Measurements from ENCODE around the gene SLC16A5.

Gene SLC16A5

GRCh38 chr17:75063201-75063600, 24.6 kb upstream of the SLC16A5 start:
- H4K8ac ChIP-seq (ENCODE audit: low read depth, low read length), result no peak overlapping the region
- no peaks in the 10 kb centered on the region for H3K9me3 ChIP-seq (ENCODE audit: insufficient read depth, low read depth, low read length)
- H3K4me2 ChIP-seq (ENCODE audit: low read length), result no peak overlapping the region
- no peak overlapping the region for H3K27ac ChIP-seq (ENCODE audit: low read depth, low read length)
- no peak overlapping the region for H3K4me3 ChIP-seq (ENCODE audit: low read depth, low read length)
- H3K79me2 ChIP-seq (ENCODE audit: control insufficient read depth, insufficient read depth, low read length, poor library complexity), result no peaks in the 10 kb centered on the region
- H3K14ac ChIP-seq (ENCODE audit: low read length), result no peak overlapping the region
- no peak overlapping the region for H3K23ac ChIP-seq (ENCODE audit: low read length)
- no peaks in the 10 kb centered on the region for H3K27me3 ChIP-seq (ENCODE audit: insufficient read depth, low read length)
- no peak overlapping the region for H2AK5ac ChIP-seq (ENCODE audit: low read length)
- H3K79me1 ChIP-seq (ENCODE audit: low read length), result no peaks in the 10 kb centered on the region
- no peak overlapping the region for H2BK120ac ChIP-seq (ENCODE audit: insufficient read depth, low read length, poor library complexity)
- no peaks in the 10 kb centered on the region for H3K4me1 ChIP-seq (ENCODE audit: control insufficient read depth in 1 of 2, insufficient read depth in 2 of 2, low read length in 2 of 2)
- no peak overlapping the region for H2BK5ac ChIP-seq (ENCODE audit: low read depth, low read length, poor library complexity)
- H3K4ac ChIP-seq (ENCODE audit: low read depth, low read length), result no peak overlapping the region
- no peak overlapping the region for H2AFZ ChIP-seq (ENCODE audit: insufficient read depth, low read length, poor library complexity)
- no peak overlapping the region for H3K18ac ChIP-seq (ENCODE audit: low read length)
- peaks cover 46 to 57% of the 10 kb centered on the region in 2 experiments for H3K36me3 ChIP-seq (ENCODE audit: control insufficient read depth in 1 of 2, insufficient read depth in 2 of 2, low read length in 2 of 2)
- WGBS (ENCODE audit: extremely low coverage, insufficient coverage, insufficient read length), result no CpG with 5 or more reads among the region's 13 CpGs
- H3K9ac ChIP-seq (ENCODE audit: low read length), result no peak overlapping the region
- H2BK12ac ChIP-seq (ENCODE audit: low read length), result no peak overlapping the region
- H4K91ac ChIP-seq (ENCODE audit: low read depth, low read length), result no peak overlapping the region
- H4K12ac ChIP-seq (ENCODE audit: low read depth, low read length), result no peak overlapping the region
- DNase-seq, result no peak

- no peak overlapping the region for H4K8ac ChIP-seq (ENCODE audit: low read depth, low read length)
- H4K12ac ChIP-seq (ENCODE audit: low read depth, low read length), result no peak overlapping the region
- H3K4me2 ChIP-seq (ENCODE audit: low read length), result no peak overlapping the region
- H3K27me3 ChIP-seq (ENCODE audit: insufficient read depth, low read length), result no peaks in the 10 kb centered on the region
- H3K4me3 ChIP-seq (ENCODE audit: low read depth, low read length), result no peak overlapping the region
- H3K4ac ChIP-seq (ENCODE audit: low read depth, low read length), result no peak overlapping the region
- H3K23ac ChIP-seq (ENCODE audit: low read length), result no peak overlapping the region
- no peak overlapping the region for H3K9ac ChIP-seq (ENCODE audit: low read length)
- H2AK5ac ChIP-seq (ENCODE audit: low read length), result no peak overlapping the region
- no peak overlapping the region for H2BK120ac ChIP-seq (ENCODE audit: insufficient read depth, low read length, poor library complexity)
- no peak overlapping the region for H2BK12ac ChIP-seq (ENCODE audit: low read length)
- WGBS (ENCODE audit: extremely low coverage, insufficient coverage, insufficient read length), result no CpG with 5 or more reads among the region's 3 CpGs
- H3K14ac ChIP-seq (ENCODE audit: low read length), result no peak overlapping the region
- H2AFZ ChIP-seq (ENCODE audit: insufficient read depth, low read length, poor library complexity), result no peak overlapping the region
- no peak for DNase-seq
- H4K91ac ChIP-seq (ENCODE audit: low read depth, low read length), result no peak overlapping the region
- no peaks in the 10 kb centered on the region for H3K4me1 ChIP-seq (ENCODE audit: control insufficient read depth in 1 of 2, insufficient read depth in 2 of 2, low read length in 2 of 2)
- H3K79me2 ChIP-seq (ENCODE audit: control insufficient read depth, insufficient read depth, low read length, poor library complexity), result no peaks in the 10 kb centered on the region
- peaks cover 46 to 57% of the 10 kb centered on the region in 2 experiments for H3K36me3 ChIP-seq (ENCODE audit: control insufficient read depth in 1 of 2, insufficient read depth in 2 of 2, low read length in 2 of 2)
- H3K79me1 ChIP-seq (ENCODE audit: low read length), result no peaks in the 10 kb centered on the region
- H2BK5ac ChIP-seq (ENCODE audit: low read depth, low read length, poor library complexity), result no peak overlapping the region
- no peak overlapping the region for H3K18ac ChIP-seq (ENCODE audit: low read length)
- no peaks in the 10 kb centered on the region for H3K9me3 ChIP-seq (ENCODE audit: insufficient read depth, low read depth, low read length)
- H3K27ac ChIP-seq (ENCODE audit: low read depth, low read length), result no peak overlapping the region
These were observed 24.1 kb upstream of the SLC16A5 start for GRCh38 chr17:75063626-75064025.

- no peaks in the 10 kb centered on the region for H3K79me1 ChIP-seq (ENCODE audit: low read length)
- no peak overlapping the region for H3K9ac ChIP-seq (ENCODE audit: low read length)
- H3K4me1 ChIP-seq (ENCODE audit: control insufficient read depth in 1 of 2, insufficient read depth in 2 of 2, low read length in 2 of 2), result no peaks in the 10 kb centered on the region
- no peaks in the 10 kb centered on the region for H3K9me3 ChIP-seq (ENCODE audit: insufficient read depth, low read depth, low read length)
- H2BK12ac ChIP-seq (ENCODE audit: low read length), result no peak overlapping the region
- no peak overlapping the region for H3K27ac ChIP-seq (ENCODE audit: low read depth, low read length)
- no peak overlapping the region for H2AFZ ChIP-seq (ENCODE audit: insufficient read depth, low read length, poor library complexity)
- H2BK120ac ChIP-seq (ENCODE audit: insufficient read depth, low read length, poor library complexity), result no peak overlapping the region
- H3K18ac ChIP-seq (ENCODE audit: low read length), result no peak overlapping the region
- H3K36me3 ChIP-seq (ENCODE audit: control insufficient read depth in 1 of 2, insufficient read depth in 2 of 2, low read length in 2 of 2), result peaks cover 46 to 57% of the 10 kb centered on the region in 2 experiments
- H3K14ac ChIP-seq (ENCODE audit: low read length), result no peak overlapping the region
- H3K27me3 ChIP-seq (ENCODE audit: insufficient read depth, low read length), result no peaks in the 10 kb centered on the region
- no peak overlapping the region for H2AK5ac ChIP-seq (ENCODE audit: low read length)
- H3K4me3 ChIP-seq (ENCODE audit: low read depth, low read length), result no peak overlapping the region
- no peak overlapping the region for H4K8ac ChIP-seq (ENCODE audit: low read depth, low read length)
- H3K4ac ChIP-seq (ENCODE audit: low read depth, low read length), result no peak overlapping the region
- WGBS (ENCODE audit: extremely low coverage, insufficient coverage, insufficient read length), result no CpG with 5 or more reads among the region's 11 CpGs
- H3K23ac ChIP-seq (ENCODE audit: low read length), result no peak overlapping the region
- no peaks in the 10 kb centered on the region for H3K79me2 ChIP-seq (ENCODE audit: control insufficient read depth, insufficient read depth, low read length, poor library complexity)
- H4K12ac ChIP-seq (ENCODE audit: low read depth, low read length), result no peak overlapping the region
- no peak for DNase-seq
- no peak overlapping the region for H3K4me2 ChIP-seq (ENCODE audit: low read length)
- H2BK5ac ChIP-seq (ENCODE audit: low read depth, low read length, poor library complexity), result no peak overlapping the region
- no peak overlapping the region for H4K91ac ChIP-seq (ENCODE audit: low read depth, low read length)
These were observed 23.7 kb upstream of the SLC16A5 start for GRCh38 chr17:75064040-75064439.

- DNase-seq, result no peak
- H4K8ac ChIP-seq (ENCODE audit: low read depth, low read length), result no peak overlapping the region
- H3K18ac ChIP-seq (ENCODE audit: low read length), result no peak overlapping the region
- H3K9ac ChIP-seq (ENCODE audit: low read length), result no peak overlapping the region
- no peak overlapping the region for H3K4me2 ChIP-seq (ENCODE audit: low read length)
- H4K12ac ChIP-seq (ENCODE audit: low read depth, low read length), result no peak overlapping the region
- H3K14ac ChIP-seq (ENCODE audit: low read length), result no peak overlapping the region
- no CpG with 5 or more reads among the region's 8 CpGs for WGBS (ENCODE audit: extremely low coverage, insufficient coverage, insufficient read length)
- no peak overlapping the region for H2AFZ ChIP-seq (ENCODE audit: insufficient read depth, low read length, poor library complexity)
- H3K79me2 ChIP-seq (ENCODE audit: control insufficient read depth, insufficient read depth, low read length, poor library complexity), result no peaks in the 10 kb centered on the region
- no peak overlapping the region for H2AK5ac ChIP-seq (ENCODE audit: low read length)
- no peak overlapping the region for H3K4me3 ChIP-seq (ENCODE audit: low read depth, low read length)
- H3K36me3 ChIP-seq (ENCODE audit: control insufficient read depth in 1 of 2, insufficient read depth in 2 of 2, low read length in 2 of 2), result peaks cover 44 to 54% of the 10 kb centered on the region in 2 experiments
- H2BK120ac ChIP-seq (ENCODE audit: insufficient read depth, low read length, poor library complexity), result no peak overlapping the region
- no peak overlapping the region for H3K27ac ChIP-seq (ENCODE audit: low read depth, low read length)
- H3K23ac ChIP-seq (ENCODE audit: low read length), result no peak overlapping the region
- no peak overlapping the region for H2BK5ac ChIP-seq (ENCODE audit: low read depth, low read length, poor library complexity)
- no peaks in the 10 kb centered on the region for H3K4me1 ChIP-seq (ENCODE audit: control insufficient read depth in 1 of 2, insufficient read depth in 2 of 2, low read length in 2 of 2)
- no peaks in the 10 kb centered on the region for H3K27me3 ChIP-seq (ENCODE audit: insufficient read depth, low read length)
- no peaks in the 10 kb centered on the region for H3K79me1 ChIP-seq (ENCODE audit: low read length)
- no peak overlapping the region for H2BK12ac ChIP-seq (ENCODE audit: low read length)
- H3K4ac ChIP-seq (ENCODE audit: low read depth, low read length), result no peak overlapping the region
- H3K9me3 ChIP-seq (ENCODE audit: insufficient read depth, low read depth, low read length), result no peaks in the 10 kb centered on the region
- no peak overlapping the region for H4K91ac ChIP-seq (ENCODE audit: low read depth, low read length)
These were observed 23.3 kb upstream of the SLC16A5 start for GRCh38 chr17:75064460-75064859.
